SU-DHL-6 (cell line): ENCODE data around the gene NAXE.
"Not testable (repeated sequence)": the region's sequence is repeated elsewhere in the genome, so short reads cannot be mapped to it uniquely, and the experiment has no call there.

Experiments used
- CTCF ChIP-seq: fragments of 200-600 bp; sonication (generic); IDR thresholded peaks from one replicate; pipeline ENCODE4 v1.5.1; 2017; ENCODE audit warnings: antibody characterized with exemption, mild to moderate bottlenecking, low read length, moderate library complexity; ENCODE audit not compliant: insufficient read depth, poor library complexity, severe bottlenecking
- EZH2phosphoT487 ChIP-seq: fragments of 200-600 bp; sonication (generic), shearing (Covaris generic); conservative IDR thresholded peaks from 2 replicates; pipeline ENCODE4 v1.6.1; 2018; ENCODE audit warnings: mild to moderate bottlenecking, antibody characterized with exemption, low read length, moderate library complexity, mixed read lengths

GRCh38 chr1:156607344-156607743 is 15.8 kb downstream of the NAXE start:
- not testable (repeated sequence) for TF ChIP-seq CTCF, EZH2phosphoT487
